ENCODE measurements around the gene ELL. TPM values are rescaled to one million over a fixed set of nuclear protein-coding genes. Genes with fewer than 3 reads are reported as not detected.
A peak's percentile ranks its signal among the peaks of the same experiment; 100 is the strongest.

Gene ELL
- total RNA-seq, 4 donors from 2014 or later, result 16.2 to 72.2 (median 18.0) TPM

DNA sequence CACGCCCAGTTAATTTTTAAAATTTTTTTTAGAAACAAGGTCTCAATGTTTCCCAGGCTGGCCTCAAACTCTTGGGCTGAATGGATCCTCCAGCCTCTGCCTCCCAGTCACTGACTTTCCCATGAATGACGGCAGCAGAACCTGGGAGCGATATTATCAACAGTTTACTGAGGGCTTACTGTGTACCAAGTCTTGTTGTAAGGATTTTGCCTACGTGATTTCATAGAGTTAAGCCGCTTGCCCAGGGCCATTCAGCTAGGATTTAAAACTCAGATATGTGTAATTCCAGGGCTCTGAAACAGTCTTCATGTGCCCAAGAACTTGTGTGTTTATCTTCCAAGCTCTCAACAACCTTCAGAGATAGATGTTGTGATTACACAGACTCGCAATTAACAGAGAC, 29.8 kb upstream of the ELL start:
- no peak for DNase-seq
- H3K27ac ChIP-seq, result no peak overlapping the region
- H3K27me3 ChIP-seq, result no peaks in the 10 kb centered on the region
- H3K9me3 ChIP-seq, result no peaks in the 10 kb centered on the region
- in situ Hi-C loops (cut with MboI; ENCODE audit: low pct_ligation_motif_present in 1 of 4, low pct_unique_long_range_greater_than_20kb in 1 of 4, low sequenced_read_pairs in 3 of 4) (no loop called here), intact Hi-C loops (cut with DNase I; ENCODE audit: low total_unique reads) (no loop called here)
- WGBS, 2 donors (ENCODE audit: low coverage in 1 of 2), result 48 to 67% methylated on average over 2 to 6 of the region's 6 CpGs
- H3K36me3 ChIP-seq, result no peaks in the 10 kb centered on the region
- H3K4me1 ChIP-seq, result no peaks in the 10 kb centered on the region
- no peak for TF ChIP-seq POLR2A (IDR thresholded peaks at IDR 0.05)
- TF ChIP-seq POLR2AphosphoS5 (IDR thresholded peaks at IDR 0.05), result no peak
- TF ChIP-seq EP300 (IDR thresholded peaks at IDR 0.05; ENCODE audit: low read depth), result no peak
- TF ChIP-seq CTCF (IDR thresholded peaks at IDR 0.05), result no peak
- no peak overlapping the region for H3K4me3 ChIP-seq

DNA sequence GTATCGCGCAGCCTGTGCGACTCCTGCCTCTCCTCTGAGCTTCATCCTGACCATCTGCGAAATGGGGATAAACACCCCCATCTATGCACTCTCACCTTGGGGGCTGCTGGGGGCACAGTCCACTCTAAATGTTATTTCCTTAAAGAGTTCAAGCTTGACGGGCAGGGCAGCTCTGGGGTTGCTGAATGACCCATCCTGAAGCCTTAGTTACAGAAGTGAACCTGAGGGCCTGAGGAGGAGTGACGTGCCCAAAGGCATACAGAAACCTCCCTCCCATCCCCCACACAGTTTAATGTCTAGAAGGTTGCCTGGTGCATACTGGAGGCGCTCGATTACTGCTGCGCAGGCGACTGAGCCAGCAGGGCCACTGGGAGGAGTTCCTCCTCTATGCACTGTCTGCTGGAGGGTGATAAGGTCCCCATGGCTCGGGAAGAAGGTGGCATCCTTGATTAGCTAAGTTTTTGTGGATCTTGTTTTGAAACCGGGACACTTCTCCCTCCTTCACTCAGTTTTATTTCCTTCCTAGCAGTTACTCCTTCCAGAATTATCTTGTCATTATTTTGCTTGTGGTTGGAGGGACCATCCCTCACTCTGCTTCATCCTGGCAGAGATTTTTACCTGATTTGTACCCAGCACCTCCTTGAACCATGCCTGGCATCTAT, 22.1 kb upstream of the ELL start:
- Histone ChIP-seq H3K9me3 (no peaks in the 10 kb centered on the region), H3K27ac (peak overlapping the region; percentile 88 to 95 (median 91)), H3K4me3 (peak overlapping the region; percentile 24 to 87 (median 76)), H3K4me1 (peaks cover 14 to 20% (median 17%) of the 10 kb centered on the region in 4 donors), H3K27me3 (no peaks in the 10 kb centered on the region), H3K36me3 (peaks cover 0 to 6% (median 0%) of the 10 kb centered on the region in 4 donors)
- TF ChIP-seq CTCF (IDR thresholded peaks at IDR 0.05), result no peak
- TF ChIP-seq EP300 (IDR thresholded peaks at IDR 0.05; ENCODE audit: low read depth), result no peak
- peak; percentile 67 for TF ChIP-seq POLR2A (IDR thresholded peaks at IDR 0.05)
- TF ChIP-seq POLR2AphosphoS5 (IDR thresholded peaks at IDR 0.05), result peak in 2 of 3 donors; percentile 67 to 68
- WGBS, 2 donors (ENCODE audit: low coverage in 1 of 2), result 3 to 33% methylated on average over 1 to 12 of the region's 12 CpGs
- intact Hi-C loops (cut with DNase I; ENCODE audit: low total_unique reads) (no loop called here), in situ Hi-C loops (cut with MboI; ENCODE audit: low pct_ligation_motif_present in 1 of 4, low pct_unique_long_range_greater_than_20kb in 1 of 4, low sequenced_read_pairs in 3 of 4) (no loop called here)
- peak; percentile 82 for DNase-seq

DNA sequence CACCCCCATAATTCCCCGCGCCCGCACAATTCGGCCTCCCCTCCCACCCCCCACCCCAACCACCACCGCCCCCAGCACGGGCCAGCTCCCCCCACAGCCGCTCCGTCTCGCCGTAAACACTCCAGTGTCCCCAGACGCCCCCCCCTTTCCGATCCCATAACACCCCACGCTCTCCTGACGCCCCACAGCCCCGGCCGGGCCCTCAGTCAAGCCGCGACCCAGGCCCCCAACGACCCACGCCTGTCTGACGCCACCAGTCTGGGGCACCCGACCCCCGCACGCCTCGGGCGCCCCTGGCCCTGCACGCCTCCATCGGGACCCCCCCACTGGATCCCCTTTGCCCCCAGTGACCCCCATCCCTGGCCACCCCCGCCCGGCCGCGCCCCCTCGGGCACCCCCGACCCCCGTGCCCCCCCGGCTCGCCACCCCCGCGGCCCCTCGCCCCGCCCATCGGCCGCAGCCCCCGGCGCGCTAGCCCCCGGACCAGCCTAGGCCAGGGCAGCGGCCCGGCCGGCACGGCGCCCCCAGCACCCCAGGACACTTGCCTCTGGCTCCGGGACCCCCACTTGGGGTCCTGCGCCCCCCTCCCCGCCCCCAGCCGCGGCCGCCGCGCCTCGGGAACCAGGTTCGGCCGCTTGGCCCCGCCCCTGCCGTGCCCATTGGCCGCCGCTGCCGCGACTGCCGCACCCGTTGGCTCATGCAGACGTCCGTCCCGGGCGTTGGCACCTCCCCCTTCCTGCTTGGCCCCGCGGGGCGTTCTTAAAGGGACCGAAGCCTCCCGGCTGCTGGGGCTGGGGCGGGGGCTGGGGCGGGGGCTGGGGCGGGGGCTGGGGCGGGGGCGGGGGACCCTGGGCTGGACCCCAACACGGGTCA, 21.3 kb upstream of the ELL start, which contains the start of gene FKBP8:
FKBP8 (minus strand) TSS at position 633 of the 873 bp plus-strand sequence. CDS start 1,603 bp downstream, outside the sequence.
- TF ChIP-seq EP300 (IDR thresholded peaks at IDR 0.05; ENCODE audit: low read depth) (no peak), POLR2AphosphoS5 (IDR thresholded peaks at IDR 0.05) (peak in 1 of 3 donors; percentile 17), POLR2A (IDR thresholded peaks at IDR 0.05) (no peak)
- DNase-seq, result peak; percentile 97
- 1% methylated on average over 19 of the region's 86 CpGs; no CpG with 5 or more reads in 1 of the 2 donors for WGBS, 2 donors (ENCODE audit: low coverage in 1 of 2)
- Histone ChIP-seq H3K36me3 (peaks cover 0 to 6% (median 0%) of the 10 kb centered on the region in 4 donors), H3K27me3 (no peaks in the 10 kb centered on the region), H3K9me3 (no peaks in the 10 kb centered on the region), H3K4me1 (peaks cover 14 to 20% (median 17%) of the 10 kb centered on the region in 4 donors), H3K27ac (peak within 1 kb of the TSS; percentile 88 to 95 (median 91)), H3K4me3 (peak within 1 kb of the TSS; percentile 75 to 94 (median 82))
- in situ Hi-C loops (cut with MboI; ENCODE audit: low pct_ligation_motif_present in 1 of 4, low pct_unique_long_range_greater_than_20kb in 1 of 4, low sequenced_read_pairs in 3 of 4), result no loop called here
- intact Hi-C loops (cut with DNase I; ENCODE audit: low total_unique reads), result no loop called here

- TF ChIP-seq EP300 (IDR thresholded peaks at IDR 0.05; ENCODE audit: low read depth), result no peak
- no peak for TF ChIP-seq POLR2A (IDR thresholded peaks at IDR 0.05)
- TF ChIP-seq CTCF (IDR thresholded peaks at IDR 0.05), result no peak
- no peak for TF ChIP-seq POLR2AphosphoS5 (IDR thresholded peaks at IDR 0.05)
- intact Hi-C loops (cut with DNase I; ENCODE audit: low total_unique reads) (no loop called here), in situ Hi-C loops (cut with MboI; ENCODE audit: low pct_ligation_motif_present in 1 of 4, low pct_unique_long_range_greater_than_20kb in 1 of 4, low sequenced_read_pairs in 3 of 4) (no loop called here)
- H3K9me3 ChIP-seq, result no peaks in the 10 kb centered on the region
- H3K27me3 ChIP-seq, result no peaks in the 10 kb centered on the region
- 11 to 18% methylated on average over 9 to 11 of the region's 11 CpGs for WGBS, 2 donors (ENCODE audit: low coverage in 1 of 2)
- H3K27ac ChIP-seq, result peak overlapping the region; percentile 88 to 95 (median 91)
- peaks cover 0 to 6% (median 0%) of the 10 kb centered on the region in 4 donors for H3K36me3 ChIP-seq
- peaks cover 14 to 20% (median 17%) of the 10 kb centered on the region in 4 donors for H3K4me1 ChIP-seq
- H3K4me3 ChIP-seq, result peak overlapping the region; percentile 75 to 94 (median 82)
- DNase-seq, result no peak
These were observed 20.4 kb upstream of the ELL start for GRCh38 chr19:18541992-18542940.

All from transverse colon (tissue), 4 donors.